Occipital lobe (tissue), 2 donors: Measurements from ENCODE around the gene EXO1. TPM values are rescaled to one million over a fixed set of nuclear protein-coding genes. Genes with fewer than 3 reads are reported as not detected.

ENCODE experiments used
- DNase-seq: peaks from one replicate; lab custom pipeline; 2025; lab: John Stamatoyannopoulos, UW
- total RNA-seq: library from RNA; depleted of rRNA; stranded (reverse); fragments of >200 nt; gene quantifications from one replicate; pipeline ENCODE4 v1.2.3, GENCODE V29; 2014

The EXO1 gene
- total RNA-seq, 1 donor from 2014 or later: 3.4 TPM

DNA sequence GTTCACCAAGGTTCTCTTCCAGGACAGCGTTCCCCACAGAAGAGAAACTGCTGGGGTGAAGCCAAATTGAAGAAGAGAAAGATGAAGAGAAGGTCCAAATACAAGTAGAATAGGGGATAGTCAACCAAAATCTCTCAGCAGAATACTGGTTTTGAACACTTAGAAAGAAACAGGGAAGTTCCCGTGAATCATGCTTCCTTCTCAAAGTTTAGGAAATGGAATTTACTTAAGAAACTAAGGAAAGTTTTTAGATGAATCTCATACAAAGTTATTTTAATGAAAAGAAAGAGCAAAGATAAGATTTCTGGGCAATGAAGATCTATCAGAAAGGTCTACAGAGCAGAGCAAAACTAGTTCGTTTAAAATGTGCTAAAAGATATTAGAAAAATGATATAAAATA, 43.3 kb downstream of the EXO1 start:
- no peak for DNase-seq

DNA sequence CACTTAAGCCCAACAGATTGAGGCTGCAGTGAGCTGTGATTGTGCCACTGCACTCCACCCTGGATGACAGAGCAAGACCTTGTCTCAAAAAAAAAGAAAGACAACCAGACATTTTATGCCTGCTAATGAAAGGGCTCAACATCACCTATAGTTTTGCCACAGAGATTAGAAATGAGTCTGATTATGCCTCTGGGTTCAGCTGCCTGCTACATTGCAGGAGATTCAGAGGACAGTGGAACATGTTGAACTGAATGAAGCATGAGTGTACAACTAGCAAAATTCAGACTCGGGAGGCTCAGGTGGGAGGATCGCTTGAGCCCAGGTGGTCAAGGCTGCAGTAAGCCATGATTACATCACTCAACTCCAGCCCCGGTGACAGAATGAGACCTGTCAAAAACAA, 46.0 kb downstream of the EXO1 start:
- DNase-seq: no peak

DNA sequence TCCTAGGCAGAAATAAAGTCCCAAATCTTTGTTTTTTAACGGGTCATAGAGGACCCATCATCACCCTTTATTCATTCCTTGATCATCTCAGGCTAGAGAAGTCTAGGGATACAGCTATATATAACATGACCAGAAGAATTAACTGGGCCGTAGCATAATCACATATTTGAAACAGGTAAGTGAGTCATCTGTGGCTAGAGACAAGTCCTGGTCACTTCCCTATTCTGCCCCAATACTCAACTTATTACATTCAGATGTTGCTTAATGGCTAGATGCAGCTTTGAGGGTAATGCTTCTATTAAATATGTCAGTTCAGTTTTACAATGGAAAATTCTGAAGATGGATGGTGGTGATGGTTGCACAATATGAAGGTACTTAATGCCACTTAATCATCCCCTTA, 47.0 kb downstream of the EXO1 start:
- no peak for DNase-seq

DNA sequence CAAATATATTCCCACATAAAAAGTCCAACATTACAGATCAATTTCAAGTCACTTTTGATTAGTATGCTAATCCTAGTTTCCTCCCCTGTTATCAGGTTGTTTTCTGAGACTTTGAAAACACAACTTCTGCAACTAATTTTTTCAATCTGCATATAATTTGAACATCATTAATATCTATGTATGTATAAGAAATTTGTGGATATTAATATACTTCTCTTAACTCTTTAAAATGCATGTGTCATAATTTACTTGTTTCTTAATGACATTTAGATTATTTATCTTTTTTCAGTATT, 48.6 kb downstream of the EXO1 start:
- no peak for DNase-seq

DNA sequence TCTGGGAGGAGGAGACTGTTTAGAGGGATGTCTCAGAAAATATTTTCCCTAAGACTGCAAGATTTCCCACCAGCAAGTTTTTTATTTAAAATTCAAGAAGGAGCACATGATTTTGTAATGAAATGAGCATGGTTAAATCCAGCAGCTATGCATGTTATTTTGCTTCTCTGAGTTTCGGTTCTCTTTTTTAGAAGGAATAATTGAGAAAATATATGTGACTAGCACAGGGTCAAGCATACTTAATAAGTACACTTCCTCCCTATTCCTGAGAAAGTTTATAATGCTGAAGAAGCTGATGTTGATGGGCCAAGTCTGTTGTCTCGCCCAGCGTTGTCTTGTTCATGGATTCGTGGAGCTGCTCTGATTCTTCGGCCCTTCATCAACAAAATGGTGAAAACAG, 51.2 kb downstream of the EXO1 start:
- DNase-seq: no peak

DNA sequence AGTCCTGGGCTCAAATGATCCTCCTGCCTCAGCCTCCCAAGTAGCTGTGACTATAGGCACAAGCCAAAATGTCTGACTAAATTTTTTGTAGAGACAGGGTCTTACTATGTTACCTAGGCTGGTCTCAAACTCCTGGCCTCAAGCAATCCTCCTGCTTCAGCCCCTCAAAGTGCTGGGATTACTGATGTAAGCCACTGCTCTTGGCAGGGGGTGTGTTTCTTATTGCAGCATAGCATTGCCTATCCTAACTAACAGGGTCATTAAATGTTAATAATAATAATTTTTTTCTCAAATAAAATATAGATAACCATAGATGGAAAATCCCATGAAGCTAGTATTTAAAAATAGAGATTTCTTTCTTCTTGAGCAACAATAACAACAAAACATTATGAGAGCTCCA, 52.4 kb downstream of the EXO1 start:
- no peak for DNase-seq

DNA sequence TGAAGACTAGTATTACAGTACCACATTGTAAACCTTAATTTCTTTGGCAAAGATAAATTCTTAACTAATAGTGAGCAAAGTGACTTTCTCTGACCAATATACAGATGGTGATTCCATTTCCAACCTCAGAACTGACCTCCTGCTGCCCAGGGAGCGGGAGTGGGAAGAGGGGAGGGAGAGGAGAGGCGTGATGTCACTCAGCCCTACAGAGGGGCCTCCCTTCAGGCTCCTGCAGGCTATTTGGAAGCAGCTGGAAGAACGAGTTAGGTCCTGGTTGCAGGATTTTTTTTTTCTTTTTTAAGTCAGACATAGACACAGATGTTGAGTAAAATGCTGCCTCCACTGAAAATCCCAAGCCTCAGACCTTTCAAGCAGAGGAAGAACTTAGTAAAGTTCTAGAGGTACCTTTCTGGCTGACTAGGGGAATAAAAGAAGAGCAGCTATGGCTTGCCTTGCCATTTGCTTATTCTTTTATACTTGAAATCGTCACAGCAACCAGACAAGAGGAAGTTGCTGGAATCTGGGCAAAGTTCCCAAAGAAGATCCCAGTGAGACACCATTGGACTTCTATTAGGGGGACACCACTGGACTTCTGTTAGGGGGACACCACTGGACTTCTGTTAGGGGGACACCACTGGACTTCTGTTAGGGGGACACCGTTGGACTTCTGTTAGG, 54.5 kb downstream of the EXO1 start:
- no peak for DNase-seq

DNA sequence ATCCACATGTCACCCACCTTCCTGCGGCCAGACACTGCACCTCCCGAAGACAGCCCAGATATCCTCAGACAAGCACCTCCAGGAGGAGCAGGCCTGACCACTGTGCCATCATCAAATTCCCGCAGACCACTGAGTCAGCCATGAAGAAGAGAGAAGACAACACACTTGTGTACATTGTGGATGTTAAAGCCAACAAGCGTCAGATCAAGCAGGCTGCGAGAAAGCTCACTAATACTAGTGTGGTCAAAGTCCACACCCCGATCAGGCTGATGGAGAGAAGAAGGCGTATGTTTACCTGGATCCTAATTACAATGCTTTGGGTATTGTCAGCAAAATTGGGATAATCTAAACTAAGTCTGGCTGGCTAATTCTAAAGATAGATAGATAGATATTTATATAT, 68.2 kb downstream of the EXO1 start:
- DNase-seq: no peak

DNA sequence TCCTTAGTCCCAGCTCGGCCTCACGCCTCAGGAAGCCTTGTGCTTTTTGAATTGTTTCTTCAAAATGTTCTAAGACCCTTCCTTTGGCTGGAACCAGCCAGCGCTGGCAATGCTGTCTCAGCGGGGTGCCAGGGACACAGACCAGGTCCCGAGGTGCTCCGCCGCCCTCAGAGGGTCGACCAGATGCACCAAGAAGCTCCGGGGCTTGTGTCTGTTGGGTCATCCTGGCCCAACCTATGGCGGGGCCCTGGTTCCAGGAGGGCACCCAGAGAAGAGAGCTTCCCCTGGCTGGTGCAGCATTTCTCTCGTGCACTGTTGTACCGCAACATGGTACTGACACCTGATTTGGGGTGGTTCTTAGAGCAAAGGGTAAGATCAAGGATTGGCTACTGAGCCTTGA, 69.5 kb downstream of the EXO1 start:
- no peak for DNase-seq

DNA sequence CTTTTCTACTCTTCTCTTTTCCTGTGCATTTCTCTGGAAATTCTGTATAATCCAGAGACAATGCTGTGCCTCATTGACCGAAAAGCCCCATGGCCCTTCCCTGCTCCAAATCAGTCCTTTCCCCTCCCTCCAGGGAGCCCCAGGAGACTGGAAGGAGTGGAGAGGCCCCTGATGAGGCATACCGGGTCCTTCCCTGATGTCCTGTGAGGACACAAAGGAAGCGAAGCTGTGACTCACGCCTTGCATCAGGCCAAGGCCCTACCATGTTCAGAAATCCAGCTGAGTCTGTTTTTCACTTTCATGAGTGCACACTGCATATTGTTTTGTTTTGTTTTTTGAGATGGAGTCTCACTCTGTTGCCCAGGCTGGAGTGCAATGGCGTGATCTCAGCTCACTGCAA, 70.9 kb downstream of the EXO1 start:
- DNase-seq: no peak

DNA sequence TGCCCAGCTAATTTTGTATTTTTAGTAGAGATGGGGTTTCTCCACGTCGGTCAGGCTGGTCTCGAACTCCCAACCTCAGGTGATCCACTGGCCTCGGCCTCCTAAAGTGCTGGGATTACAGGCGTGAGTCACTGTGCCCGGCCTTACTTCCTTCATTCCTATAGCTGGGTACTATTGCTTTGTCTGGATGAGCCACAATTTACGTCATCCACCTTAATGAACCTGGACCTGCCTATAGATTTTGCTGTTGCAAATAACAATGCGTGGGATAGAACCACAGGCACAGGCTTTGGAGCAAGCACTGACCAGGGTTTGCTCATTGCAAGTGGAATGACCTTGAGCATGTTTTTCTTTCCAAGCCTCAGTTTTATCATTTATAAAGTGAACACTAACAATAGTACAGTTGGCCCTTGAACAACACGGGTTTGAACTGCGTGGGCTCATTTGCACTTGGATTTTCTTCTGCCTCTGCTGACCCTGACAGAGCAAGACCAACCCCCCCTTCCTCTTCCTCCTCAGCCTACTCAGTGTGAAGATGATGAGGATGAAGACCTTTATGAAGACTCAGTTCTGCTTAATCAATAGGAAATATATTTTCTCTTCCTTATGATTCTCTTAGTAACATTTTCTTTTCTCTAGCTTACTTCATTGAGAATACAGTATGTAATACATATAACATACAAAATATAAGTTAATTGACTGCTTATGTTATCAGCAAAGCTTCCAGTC, 76.2 kb downstream of the EXO1 start:
- DNase-seq: no peak

DNA sequence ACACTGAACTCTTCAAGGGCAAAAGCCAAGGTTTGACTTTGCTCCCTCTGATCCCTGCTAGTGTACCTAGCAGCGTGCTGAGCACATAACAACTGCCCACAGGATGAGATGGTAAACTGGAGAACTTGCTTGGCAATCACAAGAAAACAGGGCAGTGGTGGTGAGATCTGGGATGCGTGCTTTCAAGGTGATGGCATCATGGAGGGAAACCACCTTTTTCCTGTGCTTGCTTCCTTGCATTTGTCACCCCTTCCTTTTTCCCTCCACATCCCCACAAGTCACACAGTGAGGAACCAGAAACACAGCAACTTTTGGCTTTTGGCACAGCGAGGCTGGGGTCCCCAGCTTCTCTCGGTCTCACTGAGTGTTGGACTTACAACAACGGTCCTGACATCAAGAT, 78.1 kb downstream of the EXO1 start:
- DNase-seq: no peak

DNA sequence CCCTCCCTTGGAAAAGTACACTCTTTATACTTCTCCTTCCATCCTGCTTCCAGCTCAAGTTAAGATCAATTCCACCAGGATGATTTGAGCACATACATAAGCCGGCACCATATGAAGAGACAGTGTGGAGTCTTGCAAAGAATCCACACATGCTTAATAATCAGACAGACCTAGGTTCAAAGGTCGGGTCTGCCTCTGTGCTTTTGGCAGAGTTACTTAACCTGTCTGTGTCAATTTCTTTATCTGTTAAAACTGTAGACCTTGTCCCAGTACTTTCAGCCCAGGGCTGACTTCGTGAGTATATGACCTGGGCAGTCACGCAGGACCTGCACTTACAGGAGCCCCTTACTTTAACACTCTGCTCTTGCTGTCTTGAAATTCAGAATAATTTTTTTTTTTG, 79.3 kb downstream of the EXO1 start:
- no peak for DNase-seq

DNA sequence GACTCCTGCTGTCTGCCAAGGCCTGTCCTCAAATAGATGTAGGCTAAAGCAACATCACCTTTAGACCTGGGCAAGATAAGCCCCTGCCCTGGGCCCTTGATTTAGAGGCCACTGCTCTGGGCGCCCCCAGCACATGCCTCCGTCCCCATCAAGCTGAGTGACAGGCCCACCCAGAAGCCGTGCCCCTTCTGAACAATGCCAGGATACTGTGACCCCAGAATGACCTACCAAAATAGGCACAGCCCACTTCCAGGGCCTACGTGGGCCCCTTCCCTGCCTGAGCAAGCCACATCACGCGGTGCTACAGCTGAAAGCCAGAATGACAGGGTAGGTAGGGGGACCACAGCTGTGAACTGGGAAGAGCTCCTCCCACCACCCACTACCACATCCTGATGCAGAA, 84.8 kb downstream of the EXO1 start:
- no peak for DNase-seq

DNA sequence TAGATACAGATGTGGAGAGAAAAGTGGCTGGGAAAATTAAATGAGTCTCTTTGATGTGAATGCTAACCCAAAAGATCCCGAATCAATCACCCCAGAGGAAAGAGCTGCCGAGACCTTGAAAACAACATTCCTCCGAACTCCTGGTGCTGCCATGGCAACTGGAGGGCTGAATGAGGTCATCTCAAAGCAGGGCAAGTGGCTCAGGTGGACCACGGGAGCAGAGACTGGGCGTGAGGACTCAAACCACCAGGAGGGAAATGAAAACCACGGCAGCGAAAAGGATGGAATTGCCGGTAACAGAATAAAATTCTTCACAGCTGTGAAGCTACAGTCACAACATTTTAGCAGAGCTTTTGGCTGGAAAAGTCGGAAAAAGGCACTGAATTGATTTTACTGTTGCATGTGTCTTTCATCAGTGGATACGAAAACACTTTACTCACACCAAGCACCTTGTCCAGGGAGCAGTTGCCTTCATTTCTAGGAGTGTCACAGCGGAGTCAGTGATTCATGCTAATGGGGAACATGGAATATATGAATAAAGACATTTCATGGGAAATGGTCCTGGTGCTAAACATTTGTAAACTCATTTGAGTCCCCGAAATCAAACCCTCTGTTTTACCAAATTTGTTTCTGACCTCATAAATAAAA, 86.3 kb downstream of the EXO1 start:
- peak; percentile 10 for DNase-seq

DNA sequence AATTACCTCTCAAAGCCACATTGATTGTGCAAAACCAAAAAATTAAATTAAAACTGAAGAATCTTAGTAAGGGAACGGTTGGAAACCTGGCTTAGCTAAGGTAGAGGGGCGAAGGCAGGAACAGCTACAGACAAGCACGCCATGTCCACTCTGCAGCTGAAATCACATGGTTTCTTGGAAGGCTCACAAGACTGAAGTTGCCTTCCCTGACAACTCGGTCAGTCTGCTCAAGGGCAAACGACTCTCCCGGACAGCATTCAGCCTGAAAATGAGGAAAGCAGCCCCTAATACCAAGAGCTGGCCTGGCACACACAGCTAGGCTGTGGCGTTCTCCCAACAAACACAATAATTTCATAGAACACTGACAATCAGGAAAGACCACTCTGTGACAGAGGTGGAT, 86.9 kb downstream of the EXO1 start:
- DNase-seq: no peak

Other genes with a start within 250 kb of the EXO1 start
- gene CHML, start 207.8 kb upstream of the EXO1 start, total RNA-seq: 69.6 TPM
- gene OPN3, start 207.8 kb upstream of the EXO1 start, total RNA-seq: 9.5 TPM
- not detected for gene WDR64, start 195.9 kb upstream of the EXO1 start, total RNA-seq
- not detected for gene BECN2, start 109.6 kb downstream of the EXO1 start, total RNA-seq
- 0.78 TPM for gene MAP1LC3C, start 150.9 kb downstream of the EXO1 start, total RNA-seq